MCF 10A (cell line): ENCODE measurements around the gene XPO4. TPM values are rescaled to one million over a fixed set of nuclear protein-coding genes. Genes with fewer than 3 reads are reported as not detected.

Source experiments
- BruUV-seq: library from RNA; stranded (reverse); fragments of 400-500 nt; replicated peaks from 2 replicates; lab custom pipeline; 2021; lab: Mats Ljungman, UMichigan
- CTCF ChIA-PET: fragments of 300-600 bp; sonication (Branson Sonifier 250); formaldehyde crosslinking; extraction: SDS; loops from one replicate; lab custom pipeline; 2021; ENCODE audit warnings: antibody characterized with exemption, inconsistent platforms; lab: Yijun Ruan, JAX
- POLR2A ChIA-PET: fragments of 300-600, 350-650 bp; sonication (Branson Sonifier 250); formaldehyde crosslinking; extraction: SDS; loops from one replicate; lab custom pipeline; 2020; ENCODE audit warnings: antibody characterized with exemption, inconsistent platforms; lab: Yijun Ruan, JAX
- DNase-seq: peaks from one replicate; pipeline ENCODE4 v3.0.0-alpha.2; 2018; ENCODE audit not compliant: unreplicated experiment
- H3K27ac Mint-ChIP-seq: one replicate; pipeline ENCODE4 v1.8.0; 2022; ENCODE audit warnings: mild to moderate bottlenecking, low read depth, mixed read lengths; ENCODE audit not compliant: unreplicated experiment
- H3K27me3 Mint-ChIP-seq: one replicate; pipeline ENCODE4 v1.8.0; 2022; ENCODE audit warnings: mixed read lengths; ENCODE audit not compliant: insufficient read depth, unreplicated experiment
- H3K36me3 Mint-ChIP-seq: one replicate; pipeline ENCODE4 v1.8.0; 2022; ENCODE audit warnings: mild to moderate bottlenecking, moderate library complexity, mixed read lengths; ENCODE audit not compliant: insufficient read depth, unreplicated experiment
- H3K4me1 Mint-ChIP-seq: one replicate; pipeline ENCODE4 v1.8.0; 2022; ENCODE audit warnings: mixed read lengths; ENCODE audit not compliant: insufficient read depth, unreplicated experiment
- H3K4me3 Mint-ChIP-seq: one replicate; pipeline ENCODE4 v1.8.0; 2022; ENCODE audit warnings: mild to moderate bottlenecking, moderate library complexity, mixed read lengths; ENCODE audit not compliant: unreplicated experiment
- H3K9me3 Mint-ChIP-seq: one replicate; pipeline ENCODE4 v1.8.0; 2022; ENCODE audit warnings: mixed read lengths; ENCODE audit not compliant: unreplicated experiment
- CTCF ChIP-seq: fragments of 200-600 bp; IDR thresholded peaks from one replicate; pipeline ENCODE4 v1.8.0; 2022; ENCODE audit warnings: antibody characterized with exemption, mild to moderate bottlenecking; ENCODE audit not compliant: unreplicated experiment
- intact Hi-C: fragments of 100-400 bp; cut with micrococcal nuclease; formaldehyde crosslinking; loops from 2 replicates; pipeline ENCODE4 v1.14.1; 2022
- total RNA-seq: library from RNA; stranded (reverse); gene quantifications from 2 replicates; pipeline ENCODE4 v1.2.3, GENCODE V29; 2022

The XPO4 gene
- total RNA-seq, 1 experiment from 2014 or later, result 25.8 TPM

- DNase-seq, result no peak
- Mint-ChIP-seq H3K27ac (no peak overlapping the region), H3K4me1 (peaks cover 37% of the 10 kb centered on the region), H3K9me3 (no peaks in the 10 kb centered on the region), H3K4me3 (no peak overlapping the region), H3K27me3 (no peaks in the 10 kb centered on the region), H3K36me3 (peaks cover 37% of the 10 kb centered on the region)
- no TSS peak for BruUV-seq
- ChIA-PET CTCF (interaction anchor here (0.6 to 1.0 kb wide), 5 partner anchors 18 to 463 kb away, joined by 3 to 6 read pairs (median 5); no protein-coding TSS in a partner anchor), POLR2A (interaction anchor here (1.2 kb wide), 1 partner anchor 90 kb away, joined by 3 read pairs; no protein-coding TSS in a partner anchor)
- TF ChIP-seq CTCF, result no peak
- intact Hi-C loops, result loop anchor here (5.0 to 10.0 kb wide), 2 partner anchors 34 to 456 kb away; no protein-coding TSS in a partner anchor
Observed at GRCh38 chr13:20810808-20811207, 91.7 kb downstream of the XPO4 start.

GRCh38 chr13:20808874-20809273, 93.7 kb downstream of the XPO4 start:
- DNase-seq, result no peak
- no peak for TF ChIP-seq CTCF
- CTCF ChIA-PET, result interaction anchor here (1.3 to 2.6 kb wide), 2 partner anchors 18 to 19 kb away, joined by 5 to 11 read pairs; no protein-coding TSS in a partner anchor
- intact Hi-C loops, result no loop called here
- H3K27ac Mint-ChIP-seq, result no peak overlapping the region
- no peaks in the 10 kb centered on the region for H3K27me3 Mint-ChIP-seq
- no TSS peak for BruUV-seq
- no peak overlapping the region for H3K4me3 Mint-ChIP-seq
- H3K4me1 Mint-ChIP-seq, result peaks cover 28% of the 10 kb centered on the region
- H3K36me3 Mint-ChIP-seq, result peaks cover 45% of the 10 kb centered on the region
- POLR2A ChIA-PET, result interaction anchor here (0.9 kb wide), 1 partner anchor 14 kb away, joined by 4 read pairs; no protein-coding TSS in a partner anchor
- no peaks in the 10 kb centered on the region for H3K9me3 Mint-ChIP-seq

GRCh38 chr13:20803180-20803965, 99.2 kb downstream of the XPO4 start:
- BruUV-seq, result no TSS peak
- POLR2A ChIA-PET, result no interaction called here

More at GRCh38 chr13:20803180-20803965, 99.2 kb downstream of the XPO4 start:
- no peaks in the 10 kb centered on the region for H3K27me3 Mint-ChIP-seq
- H3K9me3 Mint-ChIP-seq, result no peaks in the 10 kb centered on the region
- no peak overlapping the region for H3K4me3 Mint-ChIP-seq
- DNase-seq, result no peak
- peaks cover 22% of the 10 kb centered on the region for H3K4me1 Mint-ChIP-seq
- intact Hi-C loops, result no loop called here
- TF ChIP-seq CTCF, result no peak
- no peak overlapping the region for H3K27ac Mint-ChIP-seq
- H3K36me3 Mint-ChIP-seq, result peaks cover 44% of the 10 kb centered on the region
- CTCF ChIA-PET, result no interaction called here
